Inferior parietal cortex (tissue), 1 donor: ENCODE measurements around the gene TMPO.
A peak's percentile ranks its signal among the peaks of the same experiment; 100 is the strongest.
"Not testable (repeated sequence)": the region's sequence is repeated elsewhere in the genome, so short reads cannot be mapped to it uniquely, and the experiment has no call there.

Experiments used
- DNase-seq: peaks from one replicate; pipeline ENCODE4 v3.0.0-alpha.2; 2016; ENCODE audit errors: extremely low spot score

TMPO gene

DNA sequence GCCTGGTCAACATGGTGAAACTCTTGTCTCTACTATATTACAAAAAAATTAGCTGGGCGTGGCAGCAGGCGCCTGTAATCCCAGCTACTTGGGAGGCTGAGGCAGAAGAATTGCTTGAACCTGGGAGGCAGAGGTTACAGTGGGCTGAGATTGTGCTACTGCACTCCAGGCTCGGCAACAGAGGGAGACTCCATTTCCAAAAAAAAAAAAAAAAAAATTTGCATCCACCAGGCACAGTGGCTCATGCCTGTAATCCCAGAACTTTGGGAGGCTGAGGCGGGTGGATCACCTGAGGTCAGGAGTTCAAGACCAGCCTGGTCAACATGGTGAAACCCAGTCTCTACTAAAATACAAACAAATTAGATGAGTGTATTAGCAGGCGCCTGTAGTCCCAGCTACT lies 3.6 kb upstream of the TMPO start:
- not testable (repeated sequence) for DNase-seq

GRCh38 chr12:98513379-98514322 lies 1.7 kb upstream of the TMPO start:
- no peak for DNase-seq

GRCh38 chr12:98514982-98515286 lies 456 bp upstream of the TMPO start:
- peak; percentile 47 for DNase-seq

GRCh38 chr12:98516111-98516873 lies 902 bp downstream of the TMPO start:
- peak; percentile 93 for DNase-seq

- DNase-seq, result no peak
Measured at GRCh38 chr12:98519257-98519907, 4.0 kb downstream of the TMPO start.

DNA sequence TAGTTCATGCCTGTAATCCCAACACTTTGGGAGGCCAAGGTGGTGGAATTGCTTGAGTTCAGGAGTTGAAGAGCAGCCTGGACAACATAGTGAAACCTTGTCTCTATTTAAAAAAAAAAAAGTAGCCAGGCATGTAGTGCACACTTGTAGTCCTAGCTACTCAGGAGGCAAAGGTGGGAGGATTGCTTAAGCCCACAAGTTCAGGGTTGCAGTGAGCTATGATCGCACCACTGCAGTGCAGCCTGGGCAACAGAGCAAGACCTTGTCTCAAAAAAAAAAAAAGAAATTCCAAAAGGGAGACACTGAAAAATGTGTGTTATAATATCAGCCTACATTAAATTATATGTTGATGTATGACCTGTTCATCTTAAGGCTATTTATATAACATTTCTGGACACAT lies 14.7 kb downstream of the TMPO start:
- no peak for DNase-seq

DNA sequence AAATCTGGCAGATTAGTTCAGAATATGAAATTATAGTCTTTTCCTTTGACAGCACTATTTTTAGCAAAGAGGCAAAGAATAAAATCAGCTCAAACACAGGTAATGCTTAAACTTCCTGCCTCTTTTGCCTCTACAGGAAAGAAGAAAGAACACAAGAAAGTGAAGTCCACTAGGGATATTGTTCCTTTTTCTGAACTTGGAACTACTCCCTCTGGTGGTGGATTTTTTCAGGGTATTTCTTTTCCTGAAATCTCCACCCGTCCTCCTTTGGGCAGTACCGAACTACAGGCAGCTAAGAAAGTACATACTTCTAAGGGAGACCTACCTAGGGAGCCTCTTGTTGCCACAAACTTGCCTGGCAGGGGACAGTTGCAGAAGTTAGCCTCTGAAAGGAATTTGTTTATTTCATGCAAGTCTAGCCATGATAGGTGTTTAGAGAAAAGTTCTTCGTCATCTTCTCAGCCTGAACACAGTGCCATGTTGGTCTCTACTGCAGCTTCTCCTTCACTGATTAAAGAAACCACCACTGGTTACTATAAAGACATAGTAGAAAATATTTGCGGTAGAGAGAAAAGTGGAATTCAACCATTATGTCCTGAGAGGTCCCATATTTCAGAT lies 17.4 kb downstream of the TMPO start:
- peak; percentile 32 for DNase-seq

- DNase-seq, result no peak
Measured at GRCh38 chr12:98533723-98534251, 18.4 kb downstream of the TMPO start.

- no peak for DNase-seq
Measured at GRCh38 chr12:98538031-98538430, 22.6 kb downstream of the TMPO start.

- DNase-seq, result no peak
Measured at GRCh38 chr12:98543701-98544100, 28.3 kb downstream of the TMPO start.

DNA sequence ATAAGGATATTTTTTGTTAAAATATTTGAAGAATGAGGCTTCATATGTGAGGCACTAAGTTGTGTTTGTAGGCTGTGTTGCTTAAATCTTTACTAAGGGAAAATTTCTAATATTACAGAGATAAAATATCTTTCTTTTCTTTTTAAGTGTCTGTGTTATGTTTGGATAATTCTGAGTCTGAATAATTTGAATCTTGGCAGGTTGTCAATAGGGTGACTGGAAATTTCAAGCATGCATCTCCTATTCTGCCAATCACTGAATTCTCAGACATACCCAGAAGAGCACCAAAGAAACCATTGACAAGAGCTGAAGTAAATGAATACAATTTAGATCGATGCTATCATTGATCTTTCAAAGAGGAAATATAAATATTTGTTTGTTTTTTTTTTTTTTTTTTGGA lies 29.4 kb downstream of the TMPO start:
- no peak for DNase-seq

DNA sequence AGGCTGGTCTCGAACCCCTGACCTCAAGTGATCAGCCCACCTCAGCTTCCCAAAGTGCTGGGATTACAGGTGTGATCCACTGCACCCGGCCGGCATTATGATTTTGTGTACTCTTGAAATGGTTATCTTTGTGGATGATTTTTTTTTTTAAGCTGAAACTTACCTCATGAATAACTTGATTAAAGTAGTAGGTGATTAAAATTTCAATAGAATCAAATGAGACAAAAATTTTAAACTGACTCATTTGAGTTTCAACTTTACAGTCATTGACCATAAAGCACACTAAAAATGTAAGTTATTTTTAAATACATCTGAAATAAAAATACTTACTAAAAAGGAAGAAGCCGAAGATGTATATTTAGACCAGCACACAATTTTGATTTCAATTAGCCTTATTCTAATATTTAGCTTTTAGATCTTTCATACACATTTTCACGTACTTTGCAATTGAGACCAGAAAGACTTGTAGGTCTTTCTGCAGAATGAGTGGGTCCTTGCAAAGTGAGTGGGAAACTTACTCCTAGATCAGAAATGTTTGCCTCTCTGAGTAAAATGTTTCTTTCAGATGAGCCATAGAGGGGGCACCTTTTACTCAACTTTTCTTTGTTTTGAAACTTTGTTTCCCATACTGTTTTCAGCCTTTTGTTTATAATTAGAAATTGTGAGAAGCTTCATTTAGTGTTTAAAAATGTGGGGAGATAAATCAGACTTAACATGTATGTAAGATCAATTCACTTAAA lies 34.2 kb downstream of the TMPO start:
- no peak for DNase-seq

DNA sequence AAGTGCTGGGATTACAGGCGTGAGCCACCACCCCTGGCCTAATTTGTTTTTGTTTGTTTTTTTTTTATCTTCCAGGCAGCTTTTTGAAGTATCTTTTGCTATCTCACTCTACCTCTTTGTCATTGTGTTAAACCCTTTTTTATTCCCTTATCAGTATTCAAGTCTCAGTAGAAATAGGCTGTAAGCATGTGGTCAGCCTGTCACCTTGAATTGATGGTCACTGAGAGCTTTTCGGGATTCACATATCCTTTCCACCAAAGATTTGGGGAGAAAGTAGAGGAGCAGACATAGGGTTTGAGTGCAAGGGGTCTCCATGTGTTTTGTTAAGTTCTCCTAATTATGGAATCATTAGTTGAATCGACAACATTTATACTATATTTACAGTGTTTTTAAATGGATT lies 36.4 kb downstream of the TMPO start:
- DNase-seq, result no peak

DNA sequence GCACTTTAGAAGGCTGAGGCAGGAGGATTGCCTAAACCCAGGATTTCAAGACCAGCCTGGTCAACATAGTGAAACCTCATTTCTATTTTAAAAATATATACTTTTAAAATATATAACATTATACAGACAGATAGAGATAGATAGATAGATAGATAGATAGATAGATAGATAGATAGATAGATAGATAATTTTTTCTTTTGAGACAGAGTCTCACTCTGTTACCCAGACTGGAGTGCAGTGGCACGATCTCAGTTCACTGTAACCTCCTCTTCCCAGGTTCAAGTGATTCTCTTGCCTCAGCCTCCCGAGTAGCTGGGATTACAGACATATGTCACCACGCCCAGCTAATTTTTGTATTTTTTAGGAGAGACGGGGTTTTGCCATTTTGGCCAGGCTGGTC lies 42.7 kb downstream of the TMPO start:
- DNase-seq, result not testable (repeated sequence)

DNA sequence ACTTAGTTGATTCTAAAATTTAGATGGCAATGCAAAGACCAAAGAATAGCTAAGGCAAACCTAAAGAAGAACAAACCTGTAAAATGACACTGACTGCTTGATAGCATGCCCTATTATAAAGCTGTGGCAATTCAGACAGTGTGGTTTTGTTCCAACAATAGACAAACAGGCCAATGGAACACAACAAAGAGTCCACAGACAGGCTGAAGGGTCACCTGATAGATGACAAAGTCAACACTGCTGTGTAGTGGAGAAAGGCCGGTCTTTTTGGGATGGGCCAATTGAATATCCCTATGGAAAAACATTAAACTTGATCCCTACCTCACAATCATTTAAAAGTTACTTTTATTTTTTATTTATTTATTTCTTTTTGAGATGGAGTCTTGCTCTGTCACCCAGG lies 44.3 kb downstream of the TMPO start:
- DNase-seq, result peak; percentile 67

- no peak for DNase-seq
Measured at GRCh38 chr12:98561846-98562245, 46.5 kb downstream of the TMPO start.

- DNase-seq, result no peak
Measured at GRCh38 chr12:98572010-98572409, 56.6 kb downstream of the TMPO start.

- DNase-seq, result no peak
Measured at GRCh38 chr12:98574110-98574509, 58.7 kb downstream of the TMPO start.

DNA sequence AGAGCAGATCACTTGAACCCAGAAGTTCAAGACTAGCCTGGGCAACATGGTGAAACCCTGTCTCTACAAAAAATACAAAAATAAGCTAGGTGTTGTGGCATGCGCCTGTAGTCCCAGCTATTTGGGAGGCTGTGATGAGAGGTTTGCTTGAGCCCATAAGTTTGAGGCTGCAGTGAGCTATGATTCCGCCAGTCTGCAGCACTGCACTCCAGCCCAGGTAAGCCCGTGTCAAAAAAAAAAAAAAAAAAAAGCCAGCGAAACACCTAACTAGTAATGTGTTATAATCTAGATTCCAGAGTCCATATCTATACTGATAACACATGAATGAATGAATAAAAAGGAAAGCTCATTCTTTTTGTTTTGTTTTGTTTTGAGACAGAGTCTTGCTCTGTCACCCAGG lies 59.6 kb downstream of the TMPO start:
- no peak for DNase-seq

DNA sequence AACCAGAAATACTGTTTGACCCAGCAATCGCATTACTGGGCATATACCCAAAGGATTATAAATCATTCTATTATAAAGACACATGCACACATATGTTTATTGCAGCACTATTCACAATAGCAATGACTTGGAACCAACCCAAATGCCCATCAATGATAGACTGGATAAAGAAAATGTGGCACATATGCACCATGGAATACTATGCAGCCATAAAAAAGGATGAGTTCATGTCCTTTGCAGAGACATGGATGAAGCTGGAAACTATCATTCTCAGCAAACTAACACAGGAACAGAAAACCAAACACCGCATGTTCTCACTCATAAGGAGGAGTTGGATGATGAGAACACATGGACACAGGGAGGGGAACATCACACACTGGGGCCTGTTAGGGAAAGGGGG lies 61.4 kb downstream of the TMPO start:
- not testable (repeated sequence) for DNase-seq

DNA sequence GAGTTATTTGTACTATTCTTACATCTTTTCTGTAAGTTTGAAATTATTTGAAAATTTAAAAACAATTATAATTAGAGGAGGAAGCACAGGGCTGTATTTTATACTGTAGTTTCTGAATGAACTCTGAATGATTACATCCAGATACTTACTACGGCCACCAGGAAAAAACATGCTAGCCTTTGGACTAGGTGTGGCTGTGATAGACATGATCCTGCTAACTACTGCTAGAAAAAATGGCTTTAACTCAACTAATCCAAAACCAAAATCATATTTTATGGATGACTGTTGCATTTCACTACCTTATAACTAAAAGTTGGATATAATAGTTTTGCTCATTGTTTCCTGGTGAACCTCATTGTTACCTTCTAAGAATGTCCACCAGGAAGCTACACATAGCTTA lies 63.0 kb downstream of the TMPO start:
- no peak for DNase-seq
